Transverse colon (tissue), 4 donors: ENCODE data around the gene TMEM163. TPM values are rescaled to one million over a fixed set of nuclear protein-coding genes. Genes with fewer than 3 reads are reported as not detected.

Experiments
- DNase-seq: peaks from one replicate; pipeline ENCODE4 v3.0.0-alpha.2; 2019
- H3K27ac ChIP-seq, 4 donors: fragments of 200-600 bp; sonication (generic); 2 replicates each; pipeline ENCODE4 v1.5.1; 2016 to 2018; ENCODE audit warnings: inconsistent platforms in 4 of 4
- H3K27me3 ChIP-seq: fragments of 200-600 bp; sonication (generic); 2 replicates; pipeline ENCODE4 v1.5.1; 2017; ENCODE audit warnings: inconsistent platforms
- H3K36me3 ChIP-seq, 4 donors: fragments of 200-600 bp; sonication (generic); 2 replicates each; pipeline ENCODE4 v1.5.1; 2017 to 2019; ENCODE audit warnings: inconsistent platforms in 4 of 4
- H3K4me1 ChIP-seq, 4 donors: fragments of 200-600 bp; sonication (generic); 2 replicates each; pipeline ENCODE4 v1.5.1; 2017 to 2020; ENCODE audit warnings: inconsistent platforms in 4 of 4
- H3K4me3 ChIP-seq, 4 donors: fragments of 200-600 bp; sonication (generic); 1 replicate in 1 of 4; 2 replicates in 3 of 4; pipeline versions ENCODE4 v1.5.1 to v1.6.1; 2017 to 2019; ENCODE audit warnings: inconsistent platforms in 4 of 4
- H3K9me3 ChIP-seq, 2 donors: fragments of 200-600 bp; sonication (generic); 2 replicates each; pipeline ENCODE4 v1.5.1; 2017 to 2019; ENCODE audit warnings: inconsistent platforms in 2 of 2
- EP300 ChIP-seq: sonication (generic); formaldehyde crosslinking; IDR thresholded peaks from one replicate; pipeline ENCODE4 v1.6.1; 2017; ENCODE audit warnings: antibody characterized with exemption, low read depth
- POLR2A ChIP-seq: fragments of 450-650 bp; IDR thresholded peaks from one replicate; pipeline ENCODE4 v1.6.1; 2016; ENCODE audit warnings: antibody characterized with exemption, mild to moderate bottlenecking, moderate library complexity
- POLR2AphosphoS5 ChIP-seq, 3 donors: sonication (generic); formaldehyde crosslinking; IDR thresholded peaks; one replicate each; pipeline ENCODE4 v1.6.1; 2016; ENCODE audit warnings: antibody characterized with exemption in 3 of 3
- WGBS, 2 donors: methylation state at CpG; one replicate each; pipeline ENCODE4 v1.1.5; 2018; ENCODE audit warnings: low coverage in 1 of 2; 5-methylcytosine and 5-hydroxymethylcytosine counted together
- in situ Hi-C, 4 donors: fragments of 200-750 bp; cut with MboI; loops; one replicate each; pipeline versions ENCODE4 v1.15.0 to v1.15.1; 2017; ENCODE audit warnings: low sequenced_read_pairs in 3 of 4, low pct_ligation_motif_present in 1 of 4, low pct_unique_long_range_greater_than_20kb in 1 of 4
- intact Hi-C: fragments of 100-400 bp; cut with DNase I; formaldehyde crosslinking; loops from one replicate; pipeline ENCODE4 v1.15.1; 2023; ENCODE audit warnings: low total_unique reads
- total RNA-seq, 4 donors: library from RNA; depleted of rRNA; stranded (reverse); fragments of >200 nt; gene quantifications; one replicate each; pipeline ENCODE4 v1.1.0, GENCODE V29; 2016
- TF ChIP-seq, protein P1 (sequence below), 5 experiments: fragments of 200-600 bp in 3 of 5; fragments of 450-650 bp in 2 of 5; sonication (generic) in 3 of 5; IDR thresholded peaks; 1 replicate in 2 of 5; 2 replicates in 3 of 5; pipeline ENCODE4 v1.5.1; 2016 to 2017; ENCODE audit warnings: antibody characterized with exemption in 5 of 5, inconsistent platforms in 3 of 5, mild to moderate bottlenecking in 2 of 5, moderate library complexity in 1 of 5

The TMEM163 gene
- total RNA-seq, 4 donors from 2014 or later = 0.48 TPM; not detected in 3

GRCh38 chr2:134491022-134491421 is 227.8 kb downstream of the TMEM163 start:
- no peak overlapping the region for H3K27ac ChIP-seq
- no peak for DNase-seq
- H3K27me3 ChIP-seq = peaks cover 6% of the 10 kb centered on the region
- intact Hi-C loops = no loop called here
- in situ Hi-C loops = no loop called here
- no peak overlapping the region for H3K4me3 ChIP-seq
- H3K9me3 ChIP-seq = no peaks in the 10 kb centered on the region
- no peaks in the 10 kb centered on the region for H3K4me1 ChIP-seq
- H3K36me3 ChIP-seq = no peaks in the 10 kb centered on the region
- TF ChIP-seq, protein P1, sequence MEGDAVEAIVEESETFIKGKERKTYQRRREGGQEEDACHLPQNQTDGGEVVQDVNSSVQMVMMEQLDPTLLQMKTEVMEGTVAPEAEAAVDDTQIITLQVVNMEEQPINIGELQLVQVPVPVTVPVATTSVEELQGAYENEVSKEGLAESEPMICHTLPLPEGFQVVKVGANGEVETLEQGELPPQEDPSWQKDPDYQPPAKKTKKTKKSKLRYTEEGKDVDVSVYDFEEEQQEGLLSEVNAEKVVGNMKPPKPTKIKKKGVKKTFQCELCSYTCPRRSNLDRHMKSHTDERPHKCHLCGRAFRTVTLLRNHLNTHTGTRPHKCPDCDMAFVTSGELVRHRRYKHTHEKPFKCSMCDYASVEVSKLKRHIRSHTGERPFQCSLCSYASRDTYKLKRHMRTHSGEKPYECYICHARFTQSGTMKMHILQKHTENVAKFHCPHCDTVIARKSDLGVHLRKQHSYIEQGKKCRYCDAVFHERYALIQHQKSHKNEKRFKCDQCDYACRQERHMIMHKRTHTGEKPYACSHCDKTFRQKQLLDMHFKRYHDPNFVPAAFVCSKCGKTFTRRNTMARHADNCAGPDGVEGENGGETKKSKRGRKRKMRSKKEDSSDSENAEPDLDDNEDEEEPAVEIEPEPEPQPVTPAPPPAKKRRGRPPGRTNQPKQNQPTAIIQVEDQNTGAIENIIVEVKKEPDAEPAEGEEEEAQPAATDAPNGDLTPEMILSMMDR (IDR thresholded peaks at IDR 0.05) = no peak
- TF ChIP-seq POLR2AphosphoS5 (IDR thresholded peaks at IDR 0.05) (no peak), EP300 (no peak), POLR2A (no peak)
- 74 to 84% methylated on average over 3 to 4 of the region's 4 CpGs for WGBS, 2 donors

DNA sequence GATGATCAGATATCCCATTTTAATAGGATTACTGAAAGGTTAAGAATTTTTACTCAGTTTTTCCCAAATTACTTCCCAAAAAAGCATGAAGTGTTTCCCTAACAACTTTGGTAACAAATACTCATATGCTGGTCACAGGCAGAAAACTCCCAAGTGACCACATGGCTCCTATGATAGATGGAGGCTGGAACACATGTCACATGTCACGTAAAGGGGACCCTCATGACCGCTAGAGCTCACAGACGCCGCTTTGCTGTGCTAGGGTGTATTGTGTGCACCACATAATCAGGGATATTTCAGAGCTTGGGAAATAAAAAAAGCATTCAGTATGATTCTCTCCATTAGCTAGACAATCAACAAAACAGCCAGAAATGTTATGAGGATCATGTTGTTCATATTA is 228.2 kb downstream of the TMEM163 start:
- H3K4me3 ChIP-seq = no peak overlapping the region
- no peaks in the 10 kb centered on the region for H3K4me1 ChIP-seq
- H3K27me3 ChIP-seq = peaks cover 6% of the 10 kb centered on the region
- WGBS, 2 donors = 83 to 90% methylated on average over 4 of the region's 4 CpGs
- no peaks in the 10 kb centered on the region for H3K9me3 ChIP-seq
- H3K36me3 ChIP-seq = no peaks in the 10 kb centered on the region
- in situ Hi-C loops = no loop called here
- H3K27ac ChIP-seq = no peak overlapping the region
- DNase-seq = no peak
- TF ChIP-seq POLR2AphosphoS5 (IDR thresholded peaks at IDR 0.05) (no peak), EP300 (no peak), POLR2A (no peak)
- TF ChIP-seq, protein P1 (IDR thresholded peaks at IDR 0.05) = no peak
- intact Hi-C loops = no loop called here

- Histone ChIP-seq H3K36me3 (no peaks in the 10 kb centered on the region), H3K9me3 (no peaks in the 10 kb centered on the region), H3K27ac (no peak overlapping the region), H3K27me3 (peaks cover 6% of the 10 kb centered on the region), H3K4me3 (no peak overlapping the region), H3K4me1 (no peaks in the 10 kb centered on the region)
- in situ Hi-C loops = no loop called here
- no peak for DNase-seq
- 79% methylated on average over 11 of the region's 11 CpGs; no CpG with 5 or more reads in 1 of the 2 donors for WGBS, 2 donors
- TF ChIP-seq EP300 = no peak
- no peak for TF ChIP-seq POLR2AphosphoS5 (IDR thresholded peaks at IDR 0.05)
- no peak for TF ChIP-seq POLR2A
- TF ChIP-seq, protein P1 (IDR thresholded peaks at IDR 0.05) = no peak
- intact Hi-C loops = no loop called here
These were observed 228.9 kb downstream of the TMEM163 start for GRCh38 chr2:134489732-134490384.

DNA sequence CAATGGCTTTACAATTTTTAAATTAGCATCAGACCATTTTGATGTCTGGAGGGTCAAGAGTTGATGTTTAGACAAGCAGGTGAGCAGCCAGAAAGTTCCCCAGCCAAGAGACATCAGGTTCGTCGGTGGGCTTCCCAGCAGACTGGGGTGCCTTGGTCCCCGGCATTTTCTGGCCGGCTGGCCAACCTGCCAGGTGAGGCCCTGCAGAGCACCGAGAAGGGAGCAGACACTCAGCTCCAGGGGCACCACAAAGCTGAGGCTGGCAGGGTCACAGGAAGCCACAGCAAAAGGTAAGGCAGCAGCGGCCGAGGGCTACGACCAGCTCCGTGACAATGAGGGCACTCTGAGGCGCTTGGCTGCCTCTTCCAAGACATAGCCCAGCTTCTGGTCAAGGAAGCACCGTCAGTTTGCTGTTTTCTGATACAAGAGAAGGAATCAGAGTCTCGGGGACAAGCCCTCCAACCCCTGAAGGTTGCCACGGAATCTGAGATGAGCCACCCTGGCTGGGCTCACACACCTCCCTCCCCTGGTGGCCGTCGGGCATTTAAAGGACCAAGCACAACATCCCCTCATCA is 235.9 kb downstream of the TMEM163 start:
- intact Hi-C loops = no loop called here

More for the DNA sequence above, 235.9 kb downstream of the TMEM163 start:
- DNase-seq = no peak
- Histone ChIP-seq H3K4me3 (no peak overlapping the region), H3K27ac (no peak overlapping the region), H3K4me1 (no peaks in the 10 kb centered on the region), H3K9me3 (no peaks in the 10 kb centered on the region), H3K27me3 (no peaks in the 10 kb centered on the region), H3K36me3 (no peaks in the 10 kb centered on the region)
- WGBS, 2 donors = 90% methylated on average over 15 of the region's 15 CpGs; no CpG with 5 or more reads in 1 of the 2 donors
- in situ Hi-C loops = no loop called here
- TF ChIP-seq EP300 = no peak
- TF ChIP-seq, protein P1 (IDR thresholded peaks at IDR 0.05) = no peak
- TF ChIP-seq POLR2A = no peak
- TF ChIP-seq POLR2AphosphoS5 (IDR thresholded peaks at IDR 0.05) = no peak
